ENCODE measurements around the gene NOB1.
A peak's percentile ranks its signal among the peaks of the same experiment; 100 is the strongest.

NOB1 gene

GRCh38 chr16:69798466-69798865, 43.7 kb upstream of the NOB1 start:
- no peaks in the 10 kb centered on the region for H3K27me3 ChIP-seq (ENCODE audit: insufficient read depth, low read length, poor library complexity)
- no peaks in the 10 kb centered on the region for H3K79me2 ChIP-seq (ENCODE audit: insufficient read depth, low read length)
- H3K9ac ChIP-seq (ENCODE audit: low read depth, low read length) = no peak overlapping the region
- DNase-seq = no peak
- no peak overlapping the region for H2AFZ ChIP-seq (ENCODE audit: low read depth, low read length)
- H3K4me2 ChIP-seq (ENCODE audit: insufficient read depth, low read length) = no peak overlapping the region
- ATAC-seq (ENCODE audit: insufficient read depth, low read depth) = no peak
- H3K4me3 ChIP-seq (ENCODE audit: low read depth in 1 of 2, low read length in 2 of 2) = no peak overlapping the region
- H3K27ac ChIP-seq (ENCODE audit: low read length) = no peak overlapping the region
- H3K36me3 ChIP-seq (ENCODE audit: insufficient read depth, low read length) = peaks cover 9% of the 10 kb centered on the region
- no peaks in the 10 kb centered on the region for H3K4me1 ChIP-seq (ENCODE audit: insufficient read depth, low read length)
- no peaks in the 10 kb centered on the region for H3K9me3 ChIP-seq (ENCODE audit: insufficient read depth, low read length, severe bottlenecking)
- peaks cover 5% of the 10 kb centered on the region; the same call in 1 of the 2 replicates for H4K20me1 ChIP-seq (ENCODE audit: insufficient read depth, low read length)
- TF ChIP-seq, protein P1, sequence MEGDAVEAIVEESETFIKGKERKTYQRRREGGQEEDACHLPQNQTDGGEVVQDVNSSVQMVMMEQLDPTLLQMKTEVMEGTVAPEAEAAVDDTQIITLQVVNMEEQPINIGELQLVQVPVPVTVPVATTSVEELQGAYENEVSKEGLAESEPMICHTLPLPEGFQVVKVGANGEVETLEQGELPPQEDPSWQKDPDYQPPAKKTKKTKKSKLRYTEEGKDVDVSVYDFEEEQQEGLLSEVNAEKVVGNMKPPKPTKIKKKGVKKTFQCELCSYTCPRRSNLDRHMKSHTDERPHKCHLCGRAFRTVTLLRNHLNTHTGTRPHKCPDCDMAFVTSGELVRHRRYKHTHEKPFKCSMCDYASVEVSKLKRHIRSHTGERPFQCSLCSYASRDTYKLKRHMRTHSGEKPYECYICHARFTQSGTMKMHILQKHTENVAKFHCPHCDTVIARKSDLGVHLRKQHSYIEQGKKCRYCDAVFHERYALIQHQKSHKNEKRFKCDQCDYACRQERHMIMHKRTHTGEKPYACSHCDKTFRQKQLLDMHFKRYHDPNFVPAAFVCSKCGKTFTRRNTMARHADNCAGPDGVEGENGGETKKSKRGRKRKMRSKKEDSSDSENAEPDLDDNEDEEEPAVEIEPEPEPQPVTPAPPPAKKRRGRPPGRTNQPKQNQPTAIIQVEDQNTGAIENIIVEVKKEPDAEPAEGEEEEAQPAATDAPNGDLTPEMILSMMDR (IDR thresholded peaks at IDR 0.05; ENCODE audit: borderline replicate concordance, extremely low read depth, low read length, poor library complexity, severe bottlenecking) = no peak
- TF ChIP-seq EZH2 (IDR thresholded peaks at IDR 0.05; ENCODE audit: borderline replicate concordance, low read depth, low read length, severe bottlenecking) = no peak

- H3K4me1 ChIP-seq (ENCODE audit: insufficient read depth, low read length) = no peaks in the 10 kb centered on the region
- no peak overlapping the region for H3K27ac ChIP-seq (ENCODE audit: low read length)
- H3K79me2 ChIP-seq (ENCODE audit: insufficient read depth, low read length) = no peaks in the 10 kb centered on the region
- TF ChIP-seq, protein P1 (IDR thresholded peaks at IDR 0.05; ENCODE audit: borderline replicate concordance, extremely low read depth, low read length, poor library complexity, severe bottlenecking) = peak; percentile 84
- TF ChIP-seq EZH2 (IDR thresholded peaks at IDR 0.05; ENCODE audit: borderline replicate concordance, low read depth, low read length, severe bottlenecking) = no peak
- H3K4me2 ChIP-seq (ENCODE audit: insufficient read depth, low read length) = no peak overlapping the region
- H3K27me3 ChIP-seq (ENCODE audit: insufficient read depth, low read length, poor library complexity) = no peaks in the 10 kb centered on the region
- peak; percentile 15 for DNase-seq
- peaks cover 5% of the 10 kb centered on the region; the same call in 1 of the 2 replicates for H4K20me1 ChIP-seq (ENCODE audit: insufficient read depth, low read length)
- no peak overlapping the region for H3K4me3 ChIP-seq (ENCODE audit: low read depth in 1 of 2, low read length in 2 of 2)
- no peak overlapping the region for H3K9ac ChIP-seq (ENCODE audit: low read depth, low read length)
- peak; percentile 72 for ATAC-seq (ENCODE audit: insufficient read depth, low read depth)
- H3K36me3 ChIP-seq (ENCODE audit: insufficient read depth, low read length) = peaks cover 9% of the 10 kb centered on the region
- H2AFZ ChIP-seq (ENCODE audit: low read depth, low read length) = no peak overlapping the region
- no peaks in the 10 kb centered on the region for H3K9me3 ChIP-seq (ENCODE audit: insufficient read depth, low read length, severe bottlenecking)
These were observed 41.8 kb upstream of the NOB1 start for GRCh38 chr16:69796285-69797118.

GRCh38 chr16:69794486-69794885, 39.8 kb upstream of the NOB1 start:
- H3K4me1 ChIP-seq (ENCODE audit: insufficient read depth, low read length) = no peaks in the 10 kb centered on the region
- no peaks in the 10 kb centered on the region for H3K79me2 ChIP-seq (ENCODE audit: insufficient read depth, low read length)
- no peak overlapping the region for H2AFZ ChIP-seq (ENCODE audit: low read depth, low read length)
- peaks cover 5% of the 10 kb centered on the region; the same call in 1 of the 2 replicates for H4K20me1 ChIP-seq (ENCODE audit: insufficient read depth, low read length)
- no peaks in the 10 kb centered on the region for H3K9me3 ChIP-seq (ENCODE audit: insufficient read depth, low read length, severe bottlenecking)
- TF ChIP-seq, protein P1 (IDR thresholded peaks at IDR 0.05; ENCODE audit: borderline replicate concordance, extremely low read depth, low read length, poor library complexity, severe bottlenecking) = no peak
- no peak for TF ChIP-seq EZH2 (IDR thresholded peaks at IDR 0.05; ENCODE audit: borderline replicate concordance, low read depth, low read length, severe bottlenecking)
- H3K27ac ChIP-seq (ENCODE audit: low read length) = no peak overlapping the region
- no peak overlapping the region for H3K4me3 ChIP-seq (ENCODE audit: low read depth in 1 of 2, low read length in 2 of 2)
- H3K9ac ChIP-seq (ENCODE audit: low read depth, low read length) = no peak overlapping the region
- no peaks in the 10 kb centered on the region for H3K27me3 ChIP-seq (ENCODE audit: insufficient read depth, low read length, poor library complexity)
- ATAC-seq (ENCODE audit: insufficient read depth, low read depth) = no peak
- no peak for DNase-seq
- H3K4me2 ChIP-seq (ENCODE audit: insufficient read depth, low read length) = no peak overlapping the region
- peaks cover 6% of the 10 kb centered on the region for H3K36me3 ChIP-seq (ENCODE audit: insufficient read depth, low read length)
